Kidney (tissue), 14 donors: Measurements from ENCODE around the gene ZDHHC8. TPM values are rescaled to one million over a fixed set of nuclear protein-coding genes. Genes with fewer than 3 reads are reported as not detected.

Source experiments
- DNase-seq, 5 donors: peaks; one replicate each; pipeline ENCODE4 v3.0.0-alpha.2; 2013 to 2020
- FAIRE-seq: peaks from 2 replicates; lab custom pipeline; 2012; peaks lifted over from hg19 to GRCh38; lab: Jason Lieb, UNC
- H3K27ac ChIP-seq, 2 donors: one replicate each; pipeline ENCODE4 v1.7.0; 2013; ENCODE audit warnings: low read depth in 2 of 2, low read length in 2 of 2, inconsistent platforms in 1 of 2
- H3K27me3 ChIP-seq: one replicate; pipeline ENCODE4 v1.7.1; 2013; ENCODE audit warnings: low read length, inconsistent platforms; ENCODE audit not compliant: control insufficient read depth, insufficient read depth
- H3K36me3 ChIP-seq, 3 donors: one replicate each; pipeline versions ENCODE4 v1.7.0 to v1.7.1; 2013; ENCODE audit warnings: low read length in 3 of 3, control low read depth in 1 of 3, inconsistent platforms in 1 of 3; ENCODE audit not compliant: insufficient read depth in 3 of 3, control insufficient read depth in 2 of 3
- H3K4me1 ChIP-seq, 3 donors: one replicate each; pipeline versions ENCODE4 v1.7.0 to v1.7.1; 2013; ENCODE audit warnings: low read length in 3 of 3, inconsistent platforms in 1 of 3, low read depth in 1 of 3; ENCODE audit not compliant: control insufficient read depth in 2 of 3, insufficient read depth in 2 of 3
- H3K4me3 ChIP-seq, 3 donors: one replicate each; pipeline versions ENCODE4 v1.7.0 to v1.8.1; 2013; ENCODE audit warnings: low read length in 3 of 3, control low read depth in 1 of 3, inconsistent platforms in 1 of 3
- H3K9ac ChIP-seq, 3 donors: one replicate each; pipeline versions ENCODE4 v1.7.0 to v1.7.1; 2013; ENCODE audit warnings: low read length in 3 of 3, control low read depth in 1 of 3, inconsistent platforms in 1 of 3
- H3K9me3 ChIP-seq, 3 donors: one replicate each; pipeline versions ENCODE4 v1.7.0 to v1.7.1; 2013; ENCODE audit warnings: low read length in 3 of 3, control low read depth in 1 of 3, inconsistent platforms in 1 of 3; ENCODE audit not compliant: control insufficient read depth in 2 of 3, insufficient read depth in 1 of 3
- CTCF ChIP-seq: IDR thresholded peaks from 3 replicates; pipeline ENCODE4 v1.5.1; 2012; ENCODE audit warnings: mild to moderate bottlenecking, moderate library complexity, borderline replicate concordance; ENCODE audit not compliant: insufficient read depth; ENCODE audit errors: extremely low read depth
- intact Hi-C: fragments of 100-400 bp; cut with DNase I; formaldehyde crosslinking; loops from one replicate; pipeline ENCODE4 v1.11.1; 2022
- microRNA-seq: library from miRNA; unstranded; fragments of <30 nt; microRNA quantifications from one replicate; pipeline ENCODE4 v1.2.0, GENCODE V29; 2020
- polyA plus RNA-seq: library from polyadenylated mRNA; stranded (reverse); fragments of 350-450 nt; fragmentation: Illumina TruSeq; extraction: RNeasy Lipid Tissue Mini Kit (QIAGEN cat#74804); gene quantifications from one replicate; pipeline ENCODE4 v1.2.3, GENCODE V29; 2014; ENCODE audit warnings: low read depth, low replicate concordance; ENCODE audit not compliant: insufficient read depth
- total RNA-seq: library from RNA; stranded (reverse); fragmentation: NEBNext Ultra II Directional; extraction: Animal tissue kit (Norgen Biotek cat#: 25700); gene quantifications from one replicate; pipeline ENCODE4 v1.2.1, GENCODE V29; 2021
- donor health status: control.
- donor health status: control.
- donor health status: control.
- donor health status: control.
- donor health status: control.
- donor health status: DM: yes; HTN: yes; CAD: no.
- donor health status: Normal renal cell carcinoma (clear cell type).

The ZDHHC8 gene
- total and polyA plus RNA-seq, 2 donors from 2014 or later = 18.8 to 57.1 TPM

GRCh38 chr22:20196094-20196842 is 64.7 kb downstream of the ZDHHC8 start:
- no peak overlapping the region for H3K9ac ChIP-seq
- peak in 3 of 5 donors; percentile 33 to 75 (median 41) for DNase-seq
- no peaks in the 10 kb centered on the region for H3K36me3 ChIP-seq
- no peak for TF ChIP-seq CTCF
- no peaks in the 10 kb centered on the region for H3K9me3 ChIP-seq
- no peak for FAIRE-seq
- H3K27me3 ChIP-seq = peaks cover 4% of the 10 kb centered on the region
- no peaks in the 10 kb centered on the region for H3K4me1 ChIP-seq
- H3K4me3 ChIP-seq = no peak overlapping the region
- intact Hi-C loops = no loop called here
- no peak overlapping the region for H3K27ac ChIP-seq

Small RNA genes lying within 50 kb of the gene (microRNA-seq; reads per million reads assigned to microRNA genes)
- not detected for gene MIR6816

Other genes starting within 250 kb of the ZDHHC8 start
- 118 TPM for gene COMT, start 190.0 kb upstream of the ZDHHC8 start, total RNA-seq
- gene COMT, start 190.0 kb upstream of the ZDHHC8 start, polyA plus RNA-seq = 244 TPM
- 28.6 TPM for gene TXNRD2, start 190.0 kb upstream of the ZDHHC8 start, total RNA-seq
- 50.6 TPM for gene TXNRD2, start 190.0 kb upstream of the ZDHHC8 start, polyA plus RNA-seq
- 21.9 TPM for gene ARVCF, start 115.0 kb upstream of the ZDHHC8 start, total RNA-seq
- gene ARVCF, start 115.0 kb upstream of the ZDHHC8 start, polyA plus RNA-seq = 16.0 TPM
- gene TANGO2, start 110.7 kb upstream of the ZDHHC8 start, total RNA-seq = 27.7 TPM
- gene TANGO2, start 110.7 kb upstream of the ZDHHC8 start, polyA plus RNA-seq = 37.3 TPM
- 40.1 TPM for gene DGCR8, start 51.6 kb upstream of the ZDHHC8 start, total RNA-seq
- gene DGCR8, start 51.6 kb upstream of the ZDHHC8 start, polyA plus RNA-seq = 12.2 TPM
- gene RANBP1, start 15.7 kb upstream of the ZDHHC8 start, total RNA-seq = 67.2 TPM
- 80.5 TPM for gene RANBP1, start 15.7 kb upstream of the ZDHHC8 start, polyA plus RNA-seq
- gene TRMT2A, start 14.6 kb upstream of the ZDHHC8 start, total RNA-seq = 50.0 TPM
- gene TRMT2A, start 14.6 kb upstream of the ZDHHC8 start, polyA plus RNA-seq = 37.3 TPM
- 2.8 TPM for gene CCDC188, start 19.3 kb downstream of the ZDHHC8 start, total RNA-seq
- gene CCDC188, start 19.3 kb downstream of the ZDHHC8 start, polyA plus RNA-seq = 0.54 TPM
- 1.2 TPM for gene RTN4R, start 136.5 kb downstream of the ZDHHC8 start, total RNA-seq
- 2.5 TPM for gene RTN4R, start 136.5 kb downstream of the ZDHHC8 start, polyA plus RNA-seq
- gene DGCR6L, start 188.3 kb downstream of the ZDHHC8 start, total RNA-seq = 35.3 TPM
- gene DGCR6L, start 188.3 kb downstream of the ZDHHC8 start, polyA plus RNA-seq = 137 TPM